ENCODE measurements around the gene TRNAU1AP.
A peak's percentile ranks its signal among the peaks of the same experiment; 100 is the strongest.

Gene TRNAU1AP

GRCh38 chr1:28507646-28508434, 45.0 kb upstream of the TRNAU1AP start:
- H3K4me3 ChIP-seq (ENCODE audit: low read depth, low read length) = peak overlapping the region; percentile 70
- peaks cover 67% of the 10 kb centered on the region for H3K36me3 ChIP-seq
- no peaks in the 10 kb centered on the region for H3K27me3 ChIP-seq
- no peak for DNase-seq
- no peaks in the 10 kb centered on the region for H3K9me3 ChIP-seq
- TF ChIP-seq, protein P1, sequence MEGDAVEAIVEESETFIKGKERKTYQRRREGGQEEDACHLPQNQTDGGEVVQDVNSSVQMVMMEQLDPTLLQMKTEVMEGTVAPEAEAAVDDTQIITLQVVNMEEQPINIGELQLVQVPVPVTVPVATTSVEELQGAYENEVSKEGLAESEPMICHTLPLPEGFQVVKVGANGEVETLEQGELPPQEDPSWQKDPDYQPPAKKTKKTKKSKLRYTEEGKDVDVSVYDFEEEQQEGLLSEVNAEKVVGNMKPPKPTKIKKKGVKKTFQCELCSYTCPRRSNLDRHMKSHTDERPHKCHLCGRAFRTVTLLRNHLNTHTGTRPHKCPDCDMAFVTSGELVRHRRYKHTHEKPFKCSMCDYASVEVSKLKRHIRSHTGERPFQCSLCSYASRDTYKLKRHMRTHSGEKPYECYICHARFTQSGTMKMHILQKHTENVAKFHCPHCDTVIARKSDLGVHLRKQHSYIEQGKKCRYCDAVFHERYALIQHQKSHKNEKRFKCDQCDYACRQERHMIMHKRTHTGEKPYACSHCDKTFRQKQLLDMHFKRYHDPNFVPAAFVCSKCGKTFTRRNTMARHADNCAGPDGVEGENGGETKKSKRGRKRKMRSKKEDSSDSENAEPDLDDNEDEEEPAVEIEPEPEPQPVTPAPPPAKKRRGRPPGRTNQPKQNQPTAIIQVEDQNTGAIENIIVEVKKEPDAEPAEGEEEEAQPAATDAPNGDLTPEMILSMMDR (IDR thresholded peaks at IDR 0.05; ENCODE audit: low read depth, low read length) = no peak
- no peaks in the 10 kb centered on the region for H3K4me1 ChIP-seq

GRCh38 chr1:28508435-28508754, 44.5 kb upstream of the TRNAU1AP start:
- Histone ChIP-seq H3K9me3 (no peaks in the 10 kb centered on the region), H3K27me3 (no peaks in the 10 kb centered on the region), H3K4me1 (no peaks in the 10 kb centered on the region), H3K4me3 (ENCODE audit: low read depth, low read length) (peak overlapping the region; percentile 70), H3K36me3 (peaks cover 72% of the 10 kb centered on the region)
- TF ChIP-seq, protein P1 (IDR thresholded peaks at IDR 0.05; ENCODE audit: low read depth, low read length) = no peak
- DNase-seq = no peak

DNA sequence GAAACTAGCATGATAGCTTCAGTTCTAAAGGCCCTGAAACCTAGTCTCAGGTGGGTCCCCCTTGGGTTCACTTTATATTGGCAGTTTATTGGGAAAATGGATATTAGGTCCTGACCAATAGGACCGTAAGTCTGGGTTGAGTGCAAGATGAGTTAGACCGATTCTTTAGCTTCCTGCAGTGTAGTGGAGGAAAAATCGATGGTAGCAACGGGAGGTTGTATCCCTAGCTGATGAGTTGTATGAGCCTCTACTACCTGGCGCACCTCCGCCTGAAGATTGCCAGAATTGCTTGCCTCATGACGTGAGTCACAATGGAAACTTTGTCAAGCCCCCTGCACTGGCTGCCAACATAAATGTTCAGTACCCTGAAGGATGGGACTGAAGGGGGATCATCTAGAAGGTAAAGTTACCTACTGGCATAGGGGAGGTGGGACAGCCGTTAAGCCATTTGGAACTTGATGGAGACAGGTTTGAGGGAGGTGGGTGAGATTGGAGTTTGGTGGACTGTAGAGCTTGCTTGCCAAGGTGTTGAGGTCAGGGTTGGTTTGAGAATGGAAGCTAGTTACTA, 43.1 kb upstream of the TRNAU1AP start:
- TF ChIP-seq, protein P1 (IDR thresholded peaks at IDR 0.05; ENCODE audit: low read depth, low read length) = no peak

DNA sequence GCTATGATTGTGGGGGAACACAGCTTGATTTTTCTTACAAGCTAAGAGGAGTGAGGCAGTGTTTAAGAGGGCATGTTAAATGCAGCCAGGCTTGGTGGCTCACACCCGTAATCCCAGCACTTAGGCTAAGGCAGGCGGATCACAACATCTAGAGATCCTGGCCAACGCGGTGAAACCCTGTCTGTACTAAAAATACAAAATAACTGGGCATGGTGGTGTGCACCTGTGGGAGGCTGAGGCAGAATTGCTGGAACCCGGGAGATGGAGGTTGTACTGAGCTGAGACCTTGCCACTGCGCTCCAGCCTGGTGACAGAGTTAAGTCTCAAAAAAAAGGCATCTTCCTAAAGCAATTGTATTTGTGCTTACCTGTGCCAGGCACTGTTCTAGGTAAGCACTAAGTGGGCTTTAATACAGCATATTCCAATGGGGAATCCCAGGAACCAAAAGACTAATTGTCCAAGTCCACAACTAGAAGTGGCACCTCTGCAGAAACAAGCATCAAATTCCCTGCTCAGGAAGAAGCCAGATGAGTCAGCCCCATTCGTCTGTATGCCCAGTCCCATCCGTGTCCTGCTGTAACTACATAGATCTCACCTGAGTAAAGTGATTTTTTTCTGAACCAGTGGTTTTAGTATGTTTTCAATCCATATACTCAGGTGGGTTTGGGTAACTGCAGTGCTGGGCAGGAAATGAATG, 42.5 kb upstream of the TRNAU1AP start:
- TF ChIP-seq, protein P1 (IDR thresholded peaks at IDR 0.05; ENCODE audit: low read depth, low read length) = no peak
- H3K9me3 ChIP-seq = no peaks in the 10 kb centered on the region
- no peak for DNase-seq

More for the DNA sequence above, 43.1 kb upstream of the TRNAU1AP start:
- Histone ChIP-seq H3K4me1 (no peaks in the 10 kb centered on the region), H3K9me3 (no peaks in the 10 kb centered on the region), H3K36me3 (peaks cover 72% of the 10 kb centered on the region), H3K4me3 (ENCODE audit: low read depth, low read length) (peak overlapping the region; percentile 70), H3K27me3 (no peaks in the 10 kb centered on the region)
- DNase-seq = no peak

GRCh38 chr1:28510970-28511440, 41.9 kb upstream of the TRNAU1AP start:
- H3K27me3 ChIP-seq = no peaks in the 10 kb centered on the region
- no peaks in the 10 kb centered on the region for H3K4me1 ChIP-seq
- H3K36me3 ChIP-seq = peaks cover 72% of the 10 kb centered on the region
- TF ChIP-seq, protein P1 (IDR thresholded peaks at IDR 0.05; ENCODE audit: low read depth, low read length) = no peak
- peak overlapping the region; percentile 70 for H3K4me3 ChIP-seq (ENCODE audit: low read depth, low read length)
- no peaks in the 10 kb centered on the region for H3K9me3 ChIP-seq
- no peak for DNase-seq

More for the DNA sequence above, 42.5 kb upstream of the TRNAU1AP start:
- H3K27me3 ChIP-seq = no peaks in the 10 kb centered on the region
- peak overlapping the region; percentile 70 for H3K4me3 ChIP-seq (ENCODE audit: low read depth, low read length)
- H3K36me3 ChIP-seq = peaks cover 72% of the 10 kb centered on the region
- no peaks in the 10 kb centered on the region for H3K4me1 ChIP-seq

Data from BE2C (cell line).